ENCODE measurements around the gene PIP4K2B.

The PIP4K2B gene

GRCh38 chr17:38777641-38778250 is 21.6 kb downstream of the PIP4K2B start:
- no peak for DNase-seq

- no peak for DNase-seq
Measured at GRCh38 chr17:38773258-38773657, 26.1 kb downstream of the PIP4K2B start.

- DNase-seq = no peak
Measured at GRCh38 chr17:38768417-38768816, 30.9 kb downstream of the PIP4K2B start.

GRCh38 chr17:38766341-38766740 is 33.0 kb downstream of the PIP4K2B start:
- DNase-seq = no peak

GRCh38 chr17:38762231-38762630 is 37.1 kb downstream of the PIP4K2B start:
- DNase-seq = no peak

GRCh38 chr17:38761612-38762011 is 37.7 kb downstream of the PIP4K2B start:
- peak; percentile 26 for DNase-seq

GRCh38 chr17:38753071-38753506 is 46.3 kb downstream of the PIP4K2B start:
- DNase-seq = no peak

- peak; percentile 98 for DNase-seq
Measured at GRCh38 chr17:38752308-38753070, 46.9 kb downstream of the PIP4K2B start, which contains the start of gene PSMB3. TSS of gene PSMB3 (plus strand) at chr17:38752741. CDS start at chr17:38752827, 86 bp downstream.

- DNase-seq = peak; percentile 85
Measured at GRCh38 chr17:38751808-38752307, 47.5 kb downstream of the PIP4K2B start.

GRCh38 chr17:38751144-38751807 is 48.1 kb downstream of the PIP4K2B start:
- no peak for DNase-seq

- no peak for DNase-seq
Measured at GRCh38 chr17:38750312-38751121, 48.8 kb downstream of the PIP4K2B start.

GRCh38 chr17:38750044-38750311 is 49.4 kb downstream of the PIP4K2B start:
- no peak for DNase-seq

GRCh38 chr17:38749223-38750043 is 49.9 kb downstream of the PIP4K2B start:
- no peak for DNase-seq

GRCh38 chr17:38748892-38749222 is 50.5 kb downstream of the PIP4K2B start:
- DNase-seq = no peak

GRCh38 chr17:38748149-38748891 is 51.0 kb downstream of the PIP4K2B start, which contains the start of gene PCGF2:
TSS of gene PCGF2 (minus strand) at chr17:38748336. CDS start at chr17:38740402, 7,934 bp downstream.
- DNase-seq = no peak

GRCh38 chr17:38747463-38748148 is 51.8 kb downstream of the PIP4K2B start:
- no peak for DNase-seq

- DNase-seq = no peak
Measured at GRCh38 chr17:38746849-38747462, 52.4 kb downstream of the PIP4K2B start.

GRCh38 chr17:38746004-38746848 is 53.1 kb downstream of the PIP4K2B start:
- no peak for DNase-seq

- DNase-seq = no peak
Measured at GRCh38 chr17:38745545-38745944, 53.8 kb downstream of the PIP4K2B start.
